Sigmoid colon (tissue), 4 donors: ENCODE data around the gene BBX.

Experiments used
- EP300 ChIP-seq, 4 donors: sonication (generic); formaldehyde crosslinking; IDR thresholded peaks; one replicate each; pipeline ENCODE4 v1.6.1; 2017; ENCODE audit warnings: antibody characterized with exemption in 4 of 4
- POLR2A ChIP-seq, 2 donors: fragments of 450-650 bp; IDR thresholded peaks; one replicate each; pipeline ENCODE4 v1.6.1; 2016; ENCODE audit warnings: antibody characterized with exemption in 2 of 2, mild to moderate bottlenecking in 2 of 2, moderate library complexity in 2 of 2
- TF ChIP-seq, protein P1 (sequence below), 4 experiments: fragments of 450-650 bp in 3 of 4; fragments of 200-600 bp in 1 of 4; IDR thresholded peaks; one replicate each; pipeline ENCODE4 v1.5.1; 2016 to 2019; ENCODE audit warnings: antibody characterized with exemption in 4 of 4, mild to moderate bottlenecking in 3 of 4, moderate library complexity in 2 of 4

DNA sequence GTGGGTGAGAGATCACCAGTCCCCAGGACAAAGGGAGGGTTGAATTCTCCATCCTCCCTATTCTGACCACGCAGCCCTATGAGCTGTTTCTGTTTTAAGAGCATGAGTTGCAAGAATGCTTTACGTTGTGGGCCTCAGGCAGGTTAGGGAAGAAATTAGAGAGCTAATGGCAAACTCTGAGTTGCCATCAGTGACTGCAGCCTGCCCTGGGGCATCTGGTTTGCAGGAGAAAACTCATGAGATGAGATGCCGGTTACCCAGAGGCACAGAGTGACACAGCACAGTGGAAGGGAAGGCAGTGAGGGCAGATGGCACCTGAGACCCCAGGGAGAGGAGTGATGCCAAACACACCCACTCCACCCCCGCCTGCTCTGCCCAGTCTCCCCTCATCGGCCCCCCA is 302.8 kb downstream of the BBX start:
- TF ChIP-seq POLR2A (IDR thresholded peaks at IDR 0.05) (no peak), EP300 (IDR thresholded peaks at IDR 0.05) (no peak)
- TF ChIP-seq, protein P1, sequence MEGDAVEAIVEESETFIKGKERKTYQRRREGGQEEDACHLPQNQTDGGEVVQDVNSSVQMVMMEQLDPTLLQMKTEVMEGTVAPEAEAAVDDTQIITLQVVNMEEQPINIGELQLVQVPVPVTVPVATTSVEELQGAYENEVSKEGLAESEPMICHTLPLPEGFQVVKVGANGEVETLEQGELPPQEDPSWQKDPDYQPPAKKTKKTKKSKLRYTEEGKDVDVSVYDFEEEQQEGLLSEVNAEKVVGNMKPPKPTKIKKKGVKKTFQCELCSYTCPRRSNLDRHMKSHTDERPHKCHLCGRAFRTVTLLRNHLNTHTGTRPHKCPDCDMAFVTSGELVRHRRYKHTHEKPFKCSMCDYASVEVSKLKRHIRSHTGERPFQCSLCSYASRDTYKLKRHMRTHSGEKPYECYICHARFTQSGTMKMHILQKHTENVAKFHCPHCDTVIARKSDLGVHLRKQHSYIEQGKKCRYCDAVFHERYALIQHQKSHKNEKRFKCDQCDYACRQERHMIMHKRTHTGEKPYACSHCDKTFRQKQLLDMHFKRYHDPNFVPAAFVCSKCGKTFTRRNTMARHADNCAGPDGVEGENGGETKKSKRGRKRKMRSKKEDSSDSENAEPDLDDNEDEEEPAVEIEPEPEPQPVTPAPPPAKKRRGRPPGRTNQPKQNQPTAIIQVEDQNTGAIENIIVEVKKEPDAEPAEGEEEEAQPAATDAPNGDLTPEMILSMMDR (IDR thresholded peaks at IDR 0.05): no peak
